ENCODE data around the gene ADAMTS9. TPM values are rescaled to one million over a fixed set of nuclear protein-coding genes. Genes with fewer than 3 reads are reported as not detected.

The ADAMTS9 gene
- total and polyA plus RNA-seq, 4 donors = 1.2 to 13.8 (median 7.4) TPM

- 73% methylated on average over 1 of the region's 1 CpG for WGBS
- Histone ChIP-seq H3K27ac (ENCODE audit: low read depth in 1 of 2, low read length in 2 of 2) (no peak overlapping the region), H3K9ac (ENCODE audit: low read depth in 1 of 2, low read length in 2 of 2) (no peak overlapping the region)
Measured at GRCh38 chr3:64508140-64508539, 179.7 kb downstream of the ADAMTS9 start.

DNA sequence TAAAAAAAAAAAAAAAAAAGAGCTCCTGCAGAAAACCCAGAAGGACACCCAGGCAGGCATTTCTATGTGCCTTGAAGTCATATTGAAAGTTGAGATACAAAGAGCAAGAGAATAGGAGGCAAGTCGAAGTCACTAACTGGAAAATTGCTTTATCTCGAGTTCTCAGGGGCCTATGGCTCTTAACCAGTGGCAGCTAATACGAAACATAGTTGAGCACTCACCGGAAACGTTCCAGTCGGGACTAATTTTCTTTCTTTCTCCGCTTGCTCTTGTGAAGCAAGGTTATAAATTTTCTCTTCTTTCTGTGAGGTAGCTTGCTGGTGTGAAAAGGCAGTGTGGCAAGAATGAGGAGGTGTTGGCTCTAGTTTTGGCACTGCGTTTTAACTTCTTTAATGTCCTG is 181.5 kb downstream of the ADAMTS9 start:
- H3K9me3 ChIP-seq (ENCODE audit: control insufficient read depth in 4 of 4, low read length in 3 of 4) = no peaks in the 10 kb centered on the region
- TF ChIP-seq FOXA2 (IDR thresholded peaks at IDR 0.05) = no peak
- no peaks in the 10 kb centered on the region for H3K36me3 ChIP-seq (ENCODE audit: control insufficient read depth in 4 of 4, insufficient read depth in 3 of 4, low read depth in 1 of 4, low read length in 3 of 4)
- no peaks in the 10 kb centered on the region for H3K4me1 ChIP-seq (ENCODE audit: control insufficient read depth in 4 of 4, insufficient read depth in 4 of 4, low read length in 3 of 4)
- H3K27ac ChIP-seq (ENCODE audit: low read depth in 1 of 2, low read length in 2 of 2) = no peak overlapping the region
- H3K4me3 ChIP-seq (ENCODE audit: low read depth in 1 of 3, low read length in 3 of 3) = no peak overlapping the region
- DNase-seq (ENCODE audit: low spot score) = no peak
- H3K27me3 ChIP-seq (ENCODE audit: control insufficient read depth in 4 of 4, insufficient read depth in 4 of 4, low read length in 3 of 4) = no peaks in the 10 kb centered on the region
- no peak overlapping the region for H3K9ac ChIP-seq (ENCODE audit: low read depth in 1 of 2, low read length in 2 of 2)
- 92% methylated on average over 8 of the region's 8 CpGs for WGBS

More at GRCh38 chr3:64508140-64508539, 179.7 kb downstream of the ADAMTS9 start:
- Histone ChIP-seq H3K9me3 (ENCODE audit: control insufficient read depth in 4 of 4, low read length in 3 of 4) (no peaks in the 10 kb centered on the region), H3K4me3 (ENCODE audit: low read depth in 1 of 3, low read length in 3 of 3) (no peak overlapping the region), H3K27me3 (ENCODE audit: control insufficient read depth in 4 of 4, insufficient read depth in 4 of 4, low read length in 3 of 4) (no peaks in the 10 kb centered on the region), H3K4me1 (ENCODE audit: control insufficient read depth in 4 of 4, insufficient read depth in 4 of 4, low read length in 3 of 4) (no peaks in the 10 kb centered on the region), H3K36me3 (ENCODE audit: control insufficient read depth in 4 of 4, insufficient read depth in 3 of 4, low read depth in 1 of 4, low read length in 3 of 4) (no peaks in the 10 kb centered on the region)
- no peak for DNase-seq (ENCODE audit: low spot score)
- TF ChIP-seq TAF1 (conservative IDR thresholded peaks at IDR 0.05) (no peak), FOXA1 (IDR thresholded peaks at IDR 0.05) (no peak), SP1 (IDR thresholded peaks at IDR 0.05) (no peak), FOXA2 (IDR thresholded peaks at IDR 0.05) (no peak), EGR1 (IDR thresholded peaks at IDR 0.05; ENCODE audit: low read depth in 2 of 2) (no peak), RXRA (IDR thresholded peaks at IDR 0.05) (no peak), RAD21 (IDR thresholded peaks at IDR 0.05) (no peak), ATF3 (IDR thresholded peaks at IDR 0.05) (no peak), GABPA (IDR thresholded peaks at IDR 0.05 in 1 of 2, conservative IDR thresholded peaks at IDR 0.05 in 1 of 2) (no peak), HNF4A (conservative IDR thresholded peaks at IDR 0.05) (no peak)
- TF ChIP-seq, protein P1, sequence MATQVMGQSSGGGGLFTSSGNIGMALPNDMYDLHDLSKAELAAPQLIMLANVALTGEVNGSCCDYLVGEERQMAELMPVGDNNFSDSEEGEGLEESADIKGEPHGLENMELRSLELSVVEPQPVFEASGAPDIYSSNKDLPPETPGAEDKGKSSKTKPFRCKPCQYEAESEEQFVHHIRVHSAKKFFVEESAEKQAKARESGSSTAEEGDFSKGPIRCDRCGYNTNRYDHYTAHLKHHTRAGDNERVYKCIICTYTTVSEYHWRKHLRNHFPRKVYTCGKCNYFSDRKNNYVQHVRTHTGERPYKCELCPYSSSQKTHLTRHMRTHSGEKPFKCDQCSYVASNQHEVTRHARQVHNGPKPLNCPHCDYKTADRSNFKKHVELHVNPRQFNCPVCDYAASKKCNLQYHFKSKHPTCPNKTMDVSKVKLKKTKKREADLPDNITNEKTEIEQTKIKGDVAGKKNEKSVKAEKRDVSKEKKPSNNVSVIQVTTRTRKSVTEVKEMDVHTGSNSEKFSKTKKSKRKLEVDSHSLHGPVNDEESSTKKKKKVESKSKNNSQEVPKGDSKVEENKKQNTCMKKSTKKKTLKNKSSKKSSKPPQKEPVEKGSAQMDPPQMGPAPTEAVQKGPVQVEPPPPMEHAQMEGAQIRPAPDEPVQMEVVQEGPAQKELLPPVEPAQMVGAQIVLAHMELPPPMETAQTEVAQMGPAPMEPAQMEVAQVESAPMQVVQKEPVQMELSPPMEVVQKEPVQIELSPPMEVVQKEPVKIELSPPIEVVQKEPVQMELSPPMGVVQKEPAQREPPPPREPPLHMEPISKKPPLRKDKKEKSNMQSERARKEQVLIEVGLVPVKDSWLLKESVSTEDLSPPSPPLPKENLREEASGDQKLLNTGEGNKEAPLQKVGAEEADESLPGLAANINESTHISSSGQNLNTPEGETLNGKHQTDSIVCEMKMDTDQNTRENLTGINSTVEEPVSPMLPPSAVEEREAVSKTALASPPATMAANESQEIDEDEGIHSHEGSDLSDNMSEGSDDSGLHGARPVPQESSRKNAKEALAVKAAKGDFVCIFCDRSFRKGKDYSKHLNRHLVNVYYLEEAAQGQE (IDR thresholded peaks at IDR 0.05) = no peak
- TF ChIP-seq, protein P2, sequence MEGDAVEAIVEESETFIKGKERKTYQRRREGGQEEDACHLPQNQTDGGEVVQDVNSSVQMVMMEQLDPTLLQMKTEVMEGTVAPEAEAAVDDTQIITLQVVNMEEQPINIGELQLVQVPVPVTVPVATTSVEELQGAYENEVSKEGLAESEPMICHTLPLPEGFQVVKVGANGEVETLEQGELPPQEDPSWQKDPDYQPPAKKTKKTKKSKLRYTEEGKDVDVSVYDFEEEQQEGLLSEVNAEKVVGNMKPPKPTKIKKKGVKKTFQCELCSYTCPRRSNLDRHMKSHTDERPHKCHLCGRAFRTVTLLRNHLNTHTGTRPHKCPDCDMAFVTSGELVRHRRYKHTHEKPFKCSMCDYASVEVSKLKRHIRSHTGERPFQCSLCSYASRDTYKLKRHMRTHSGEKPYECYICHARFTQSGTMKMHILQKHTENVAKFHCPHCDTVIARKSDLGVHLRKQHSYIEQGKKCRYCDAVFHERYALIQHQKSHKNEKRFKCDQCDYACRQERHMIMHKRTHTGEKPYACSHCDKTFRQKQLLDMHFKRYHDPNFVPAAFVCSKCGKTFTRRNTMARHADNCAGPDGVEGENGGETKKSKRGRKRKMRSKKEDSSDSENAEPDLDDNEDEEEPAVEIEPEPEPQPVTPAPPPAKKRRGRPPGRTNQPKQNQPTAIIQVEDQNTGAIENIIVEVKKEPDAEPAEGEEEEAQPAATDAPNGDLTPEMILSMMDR (IDR thresholded peaks at IDR 0.05; ENCODE audit: low read depth, low read length, missing input control) = no peak
- TF ChIP-seq, protein P3, sequence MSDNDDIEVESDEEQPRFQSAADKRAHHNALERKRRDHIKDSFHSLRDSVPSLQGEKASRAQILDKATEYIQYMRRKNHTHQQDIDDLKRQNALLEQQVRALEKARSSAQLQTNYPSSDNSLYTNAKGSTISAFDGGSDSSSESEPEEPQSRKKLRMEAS (IDR thresholded peaks at IDR 0.05) = no peak

DNA sequence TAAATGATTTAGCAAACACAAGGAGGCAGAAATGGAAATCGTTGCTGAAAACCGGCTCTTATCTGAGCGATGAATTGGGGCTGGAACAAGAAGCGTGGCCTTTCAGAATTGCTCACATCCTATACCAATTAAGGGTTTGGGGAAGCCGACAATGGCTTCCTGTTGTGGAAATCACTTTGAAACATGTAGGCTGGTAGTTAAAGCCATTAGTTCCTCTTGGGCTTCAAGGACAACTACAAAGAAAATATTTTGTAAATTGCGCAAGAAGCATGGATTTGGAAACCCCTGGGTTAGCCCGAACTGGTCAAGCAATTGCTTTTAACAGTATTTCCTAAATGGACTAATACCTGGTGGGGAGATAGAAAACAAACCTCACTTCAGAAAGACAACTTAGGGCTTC is 182.4 kb downstream of the ADAMTS9 start:
- WGBS = 59% methylated on average over 7 of the region's 7 CpGs
- H3K9ac ChIP-seq (ENCODE audit: low read depth in 1 of 2, low read length in 2 of 2) = no peak overlapping the region
- H3K36me3 ChIP-seq (ENCODE audit: control insufficient read depth in 4 of 4, insufficient read depth in 3 of 4, low read depth in 1 of 4, low read length in 3 of 4) = no peaks in the 10 kb centered on the region
- no peak overlapping the region for H3K4me3 ChIP-seq (ENCODE audit: low read depth in 1 of 3, low read length in 3 of 3)
- no peaks in the 10 kb centered on the region for H3K4me1 ChIP-seq (ENCODE audit: control insufficient read depth in 4 of 4, insufficient read depth in 4 of 4, low read length in 3 of 4)
- no peaks in the 10 kb centered on the region for H3K9me3 ChIP-seq (ENCODE audit: control insufficient read depth in 4 of 4, low read length in 3 of 4)
- H3K27ac ChIP-seq (ENCODE audit: low read depth in 1 of 2, low read length in 2 of 2) = no peak overlapping the region
- no peak for DNase-seq (ENCODE audit: low spot score)
- H3K27me3 ChIP-seq (ENCODE audit: control insufficient read depth in 4 of 4, insufficient read depth in 4 of 4, low read length in 3 of 4) = no peaks in the 10 kb centered on the region
- TF ChIP-seq TAF1 (conservative IDR thresholded peaks at IDR 0.05) (no peak), FOXA2 (IDR thresholded peaks at IDR 0.05) (no peak), GABPA (IDR thresholded peaks at IDR 0.05 in 1 of 2, conservative IDR thresholded peaks at IDR 0.05 in 1 of 2) (no peak), HNF4A (conservative IDR thresholded peaks at IDR 0.05) (no peak), JUND (IDR thresholded peaks at IDR 0.05) (no peak), HNF4G (IDR thresholded peaks at IDR 0.05) (no peak), RAD21 (IDR thresholded peaks at IDR 0.05) (no peak)
- TF ChIP-seq, protein P3 (IDR thresholded peaks at IDR 0.05) = no peak
- TF ChIP-seq, protein P1 (IDR thresholded peaks at IDR 0.05) = no peak
- TF ChIP-seq, protein P4, sequence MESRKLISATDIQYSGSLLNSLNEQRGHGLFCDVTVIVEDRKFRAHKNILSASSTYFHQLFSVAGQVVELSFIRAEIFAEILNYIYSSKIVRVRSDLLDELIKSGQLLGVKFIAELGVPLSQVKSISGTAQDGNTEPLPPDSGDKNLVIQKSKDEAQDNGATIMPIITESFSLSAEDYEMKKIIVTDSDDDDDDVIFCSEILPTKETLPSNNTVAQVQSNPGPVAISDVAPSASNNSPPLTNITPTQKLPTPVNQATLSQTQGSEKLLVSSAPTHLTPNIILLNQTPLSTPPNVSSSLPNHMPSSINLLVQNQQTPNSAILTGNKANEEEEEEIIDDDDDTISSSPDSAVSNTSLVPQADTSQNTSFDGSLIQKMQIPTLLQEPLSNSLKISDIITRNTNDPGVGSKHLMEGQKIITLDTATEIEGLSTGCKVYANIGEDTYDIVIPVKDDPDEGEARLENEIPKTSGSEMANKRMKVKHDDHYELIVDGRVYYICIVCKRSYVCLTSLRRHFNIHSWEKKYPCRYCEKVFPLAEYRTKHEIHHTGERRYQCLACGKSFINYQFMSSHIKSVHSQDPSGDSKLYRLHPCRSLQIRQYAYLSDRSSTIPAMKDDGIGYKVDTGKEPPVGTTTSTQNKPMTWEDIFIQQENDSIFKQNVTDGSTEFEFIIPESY (IDR thresholded peaks at IDR 0.05) = no peak

All from liver (tissue), 9 donors.